Type B pancreatic cell (in vitro differentiated cells): Measurements from ENCODE around the gene XRCC1. TPM values are rescaled to one million over a fixed set of nuclear protein-coding genes. Genes with fewer than 3 reads are reported as not detected.

ENCODE experiments used
- DNase-seq: peaks from one replicate; pipeline ENCODE4 v3.0.0; 2021; ENCODE audit warnings: mixed read lengths; ENCODE audit not compliant: unreplicated experiment; ENCODE audit errors: extremely low spot score
- H3K27ac Mint-ChIP-seq: 2 replicates; pipeline ENCODE4 v1.8.0; 2021; ENCODE audit warnings: mild to moderate bottlenecking, mixed read lengths
- H3K27me3 Mint-ChIP-seq: 2 replicates; pipeline ENCODE4 v1.8.0; 2021; ENCODE audit warnings: mixed read lengths
- H3K36me3 Mint-ChIP-seq: 2 replicates; pipeline ENCODE4 v1.8.0; 2021; ENCODE audit warnings: mixed read lengths
- H3K4me1 Mint-ChIP-seq: one replicate; pipeline ENCODE4 v1.8.0; 2021; ENCODE audit warnings: mixed read lengths; ENCODE audit not compliant: unreplicated experiment
- H3K4me3 Mint-ChIP-seq: 2 replicates; pipeline ENCODE4 v1.8.0; 2021; ENCODE audit warnings: mild to moderate bottlenecking, mixed read lengths
- H3K9me3 Mint-ChIP-seq: 2 replicates; pipeline ENCODE4 v1.8.0; 2021; ENCODE audit warnings: mixed read lengths
- total RNA-seq: library from RNA; stranded (reverse); gene quantifications from 2 replicates; pipeline ENCODE4 v1.2.1, GENCODE V29; 2021; ENCODE audit warnings: low replicate concordance
- TF ChIP-seq, protein P1 (sequence below): fragments of 200-600 bp; sonication (generic); conservative IDR thresholded peaks from 2 replicates; pipeline ENCODE4 v1.5.0; 2021; ENCODE audit warnings: antibody characterized with exemption, mild to moderate bottlenecking

XRCC1 gene
- total RNA-seq, 1 donor from 2014 or later = 63.7 TPM

DNA sequence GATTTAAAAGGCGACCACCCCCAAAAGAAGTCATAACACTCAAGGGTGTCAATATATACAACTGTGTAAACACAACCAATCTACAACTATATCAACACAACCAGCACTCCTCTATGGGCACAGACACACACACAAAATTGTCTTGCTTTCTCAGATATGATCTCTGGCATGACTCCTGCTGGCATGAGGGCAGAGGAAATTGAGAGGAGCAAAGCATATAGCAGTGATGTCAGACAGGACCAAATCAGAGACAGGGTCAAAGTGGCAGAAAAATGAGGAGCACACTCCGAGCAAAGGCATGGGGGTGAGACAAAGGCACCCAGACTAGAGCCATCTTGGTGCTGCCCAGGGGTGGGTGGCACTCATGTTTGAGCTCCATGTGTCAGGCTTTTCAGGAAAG lies 11.0 kb upstream of the XRCC1 start:
- no peak for DNase-seq
- peaks cover 31% of the 10 kb centered on the region for H3K36me3 Mint-ChIP-seq
- H3K27ac Mint-ChIP-seq = no peak overlapping the region
- no peaks in the 10 kb centered on the region for H3K27me3 Mint-ChIP-seq
- no peaks in the 10 kb centered on the region for H3K9me3 Mint-ChIP-seq
- H3K4me1 Mint-ChIP-seq = peaks cover 18% of the 10 kb centered on the region
- TF ChIP-seq, protein P1, sequence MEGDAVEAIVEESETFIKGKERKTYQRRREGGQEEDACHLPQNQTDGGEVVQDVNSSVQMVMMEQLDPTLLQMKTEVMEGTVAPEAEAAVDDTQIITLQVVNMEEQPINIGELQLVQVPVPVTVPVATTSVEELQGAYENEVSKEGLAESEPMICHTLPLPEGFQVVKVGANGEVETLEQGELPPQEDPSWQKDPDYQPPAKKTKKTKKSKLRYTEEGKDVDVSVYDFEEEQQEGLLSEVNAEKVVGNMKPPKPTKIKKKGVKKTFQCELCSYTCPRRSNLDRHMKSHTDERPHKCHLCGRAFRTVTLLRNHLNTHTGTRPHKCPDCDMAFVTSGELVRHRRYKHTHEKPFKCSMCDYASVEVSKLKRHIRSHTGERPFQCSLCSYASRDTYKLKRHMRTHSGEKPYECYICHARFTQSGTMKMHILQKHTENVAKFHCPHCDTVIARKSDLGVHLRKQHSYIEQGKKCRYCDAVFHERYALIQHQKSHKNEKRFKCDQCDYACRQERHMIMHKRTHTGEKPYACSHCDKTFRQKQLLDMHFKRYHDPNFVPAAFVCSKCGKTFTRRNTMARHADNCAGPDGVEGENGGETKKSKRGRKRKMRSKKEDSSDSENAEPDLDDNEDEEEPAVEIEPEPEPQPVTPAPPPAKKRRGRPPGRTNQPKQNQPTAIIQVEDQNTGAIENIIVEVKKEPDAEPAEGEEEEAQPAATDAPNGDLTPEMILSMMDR = no peak
- H3K4me3 Mint-ChIP-seq = no peak overlapping the region

DNA sequence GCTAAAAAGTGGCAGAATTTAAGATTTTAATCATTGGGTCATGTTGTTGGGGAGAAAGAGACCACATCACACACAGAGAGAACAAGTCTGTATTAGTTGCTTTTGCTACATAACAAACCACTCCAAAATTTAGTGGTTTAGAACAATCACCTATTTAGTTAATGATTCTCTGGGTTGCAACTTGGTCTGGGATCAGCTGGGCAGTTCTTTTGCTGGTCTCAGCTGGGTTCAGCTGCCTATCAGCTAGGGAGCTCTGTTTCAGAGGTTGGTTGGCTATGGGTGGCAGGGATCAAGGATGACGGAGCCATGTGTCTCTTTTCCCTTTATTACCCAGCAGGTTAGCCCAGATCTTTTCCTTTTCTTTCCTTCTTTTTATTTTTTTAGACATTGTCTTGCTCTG lies 9.2 kb upstream of the XRCC1 start:
- Mint-ChIP-seq H3K27ac (no peak overlapping the region), H3K4me1 (peaks cover 26% of the 10 kb centered on the region), H3K9me3 (no peaks in the 10 kb centered on the region), H3K4me3 (no peak overlapping the region), H3K36me3 (peaks cover 23% of the 10 kb centered on the region), H3K27me3 (no peaks in the 10 kb centered on the region)
- TF ChIP-seq, protein P1 = no peak
- DNase-seq = no peak

DNA sequence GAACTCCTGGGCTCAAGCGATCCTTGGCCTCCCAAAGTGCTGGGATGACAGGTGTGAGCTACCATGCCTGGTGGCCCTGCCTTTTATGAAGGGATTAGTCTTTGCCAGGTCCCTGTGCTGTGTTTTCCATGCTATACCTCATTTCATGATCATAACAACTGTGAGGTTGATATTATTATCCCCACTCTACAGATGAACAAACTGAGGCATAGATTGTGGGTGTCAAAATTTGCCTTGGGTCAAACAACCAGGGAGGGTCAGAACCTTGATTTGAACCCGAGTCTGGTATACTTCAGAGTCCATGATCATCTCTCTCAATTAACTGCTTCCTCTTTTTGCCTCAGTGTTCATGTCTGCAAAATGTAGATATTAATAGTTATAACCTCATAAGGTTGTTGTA lies 7.2 kb upstream of the XRCC1 start:
- Mint-ChIP-seq H3K4me1 (peaks cover 32% of the 10 kb centered on the region), H3K27me3 (no peaks in the 10 kb centered on the region), H3K27ac (no peak overlapping the region), H3K9me3 (no peaks in the 10 kb centered on the region), H3K4me3 (no peak overlapping the region), H3K36me3 (peaks cover 17% of the 10 kb centered on the region)
- DNase-seq = no peak
- TF ChIP-seq, protein P1 = no peak

DNA sequence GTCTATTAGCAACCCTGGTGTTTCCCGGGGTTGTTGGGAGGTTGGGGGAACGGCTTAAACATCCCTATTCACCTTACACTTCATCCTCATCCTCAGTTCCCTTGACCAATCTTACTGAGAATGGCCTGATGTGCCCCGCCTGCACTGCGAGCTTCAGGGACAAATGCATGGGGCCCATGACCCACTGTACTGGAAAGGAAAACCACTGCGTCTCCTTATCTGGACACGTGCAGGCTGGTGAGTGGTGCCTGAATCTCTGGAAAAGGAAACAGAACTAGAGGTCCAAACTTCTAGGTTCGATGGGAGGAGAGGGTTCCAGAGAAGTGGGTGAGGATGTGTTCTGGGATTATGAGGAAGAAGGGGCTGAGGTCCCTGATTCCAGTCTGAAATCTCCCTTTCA lies 6.1 kb upstream of the XRCC1 start:
- Mint-ChIP-seq H3K27ac (peak overlapping the region; percentile 36), H3K9me3 (no peaks in the 10 kb centered on the region), H3K27me3 (no peaks in the 10 kb centered on the region), H3K4me3 (peak overlapping the region; percentile 88), H3K36me3 (peaks cover 14% of the 10 kb centered on the region), H3K4me1 (peaks cover 36% of the 10 kb centered on the region)
- TF ChIP-seq, protein P1 = no peak
- no peak for DNase-seq

DNA sequence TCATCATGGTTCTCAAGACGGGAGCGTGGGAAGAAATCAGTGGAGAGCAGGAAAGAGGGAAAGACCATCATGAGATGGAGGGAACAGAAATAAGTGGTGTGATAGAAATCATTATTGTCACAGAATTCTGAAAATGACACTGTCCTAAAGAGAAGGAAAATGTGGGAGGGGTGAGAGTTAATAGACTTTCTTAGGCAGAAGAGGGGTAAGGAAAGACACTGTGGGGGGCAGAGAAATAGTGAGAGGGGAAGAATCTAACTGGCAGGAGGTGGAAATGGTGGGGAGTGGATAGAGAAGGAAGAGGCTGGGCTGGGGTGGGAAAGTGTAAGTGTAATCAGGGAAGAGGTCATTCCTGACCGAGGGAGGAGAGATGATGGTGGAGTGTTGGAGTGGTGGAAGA lies 3.5 kb upstream of the XRCC1 start:
- H3K27ac Mint-ChIP-seq = peak overlapping the region; percentile 67
- H3K4me1 Mint-ChIP-seq = peaks cover 38% of the 10 kb centered on the region
- H3K4me3 Mint-ChIP-seq = peak overlapping the region; percentile 75
- TF ChIP-seq, protein P1 = no peak
- H3K36me3 Mint-ChIP-seq = peaks cover 4% of the 10 kb centered on the region
- H3K27me3 Mint-ChIP-seq = no peaks in the 10 kb centered on the region
- no peaks in the 10 kb centered on the region for H3K9me3 Mint-ChIP-seq
- no peak for DNase-seq
